Stimulated activated CD4-positive, alpha-beta T cell treated with anti-CD3 and anti-CD28 coated beads, Interleukin-2, amount 100 ng/mL, for 4 hours (primary cell): ENCODE results near the gene TRIM3.

Experiments
- DNase-seq: peaks from one replicate; pipeline ENCODE4 v3.0.0-alpha.2; 2020; ENCODE audit warnings: low read depth

The TRIM3 gene

DNA sequence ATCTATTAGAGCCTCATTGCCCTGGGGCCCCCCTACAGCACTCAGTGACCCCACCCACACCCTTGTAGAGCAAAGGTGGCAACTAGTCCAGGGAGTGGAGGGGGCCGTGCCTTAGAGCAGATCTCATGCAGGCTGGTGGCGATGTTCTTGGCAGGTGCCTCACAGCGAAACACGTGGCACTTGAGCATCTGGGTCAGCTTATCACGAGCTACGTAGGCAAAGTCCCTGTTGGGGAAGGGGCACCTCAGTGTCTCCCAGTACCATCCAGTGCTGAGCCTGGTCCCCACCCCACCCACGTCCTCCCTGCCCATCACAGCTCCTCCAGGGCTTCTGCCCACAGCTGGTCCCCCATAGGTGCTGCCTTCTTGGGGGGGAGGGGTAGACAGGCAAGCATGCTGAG is 72.3 kb downstream of the TRIM3 start:
- no peak for DNase-seq

- DNase-seq = no peak
Observed at GRCh38 chr11:6400431-6401345, 73.1 kb downstream of the TRIM3 start.
